Globus pallidus (tissue), 1 donor: ENCODE measurements around the gene GALNT2.

Source experiments
- DNase-seq: peaks from one replicate; pipeline ENCODE4 v3.0.0-alpha.2; 2015; ENCODE audit warnings: low spot score

Gene GALNT2

GRCh38 chr1:230301822-230302221, 234.8 kb downstream of the GALNT2 start:
- DNase-seq = no peak

- DNase-seq = no peak
Observed at GRCh38 chr1:230303069-230303468, 236.0 kb downstream of the GALNT2 start.

GRCh38 chr1:230303822-230304221, 236.8 kb downstream of the GALNT2 start:
- DNase-seq = no peak

- no peak for DNase-seq
Observed at GRCh38 chr1:230306169-230306568, 239.1 kb downstream of the GALNT2 start.

GRCh38 chr1:230307213-230307612, 240.2 kb downstream of the GALNT2 start:
- DNase-seq = no peak

GRCh38 chr1:230308039-230308438, 241.0 kb downstream of the GALNT2 start:
- no peak for DNase-seq

- no peak for DNase-seq
Observed at GRCh38 chr1:230308821-230309220, 241.8 kb downstream of the GALNT2 start.

- DNase-seq = no peak
Observed at GRCh38 chr1:230309646-230310177, 242.7 kb downstream of the GALNT2 start.

- peak; percentile 82 for DNase-seq
Observed at GRCh38 chr1:230310381-230311163, 243.5 kb downstream of the GALNT2 start.

- DNase-seq = no peak
Observed at GRCh38 chr1:230312676-230313075, 245.6 kb downstream of the GALNT2 start.

- DNase-seq = no peak
Observed at GRCh38 chr1:230313453-230314141, 246.6 kb downstream of the GALNT2 start.

- DNase-seq = no peak
Observed at GRCh38 chr1:230314142-230314470, 247.1 kb downstream of the GALNT2 start.

- no peak for DNase-seq
Observed at GRCh38 chr1:230315099-230315498, 248.1 kb downstream of the GALNT2 start.

GRCh38 chr1:230316864-230317745, 250.1 kb downstream of the GALNT2 start:
- no peak for DNase-seq

- DNase-seq = no peak
Observed at GRCh38 chr1:230317823-230318819, 251.1 kb downstream of the GALNT2 start.

GRCh38 chr1:230319014-230319747, 252.1 kb downstream of the GALNT2 start:
- DNase-seq = no peak

- DNase-seq = no peak
Observed at GRCh38 chr1:230320804-230321203, 253.8 kb downstream of the GALNT2 start.

GRCh38 chr1:230321341-230321740, 254.3 kb downstream of the GALNT2 start:
- no peak for DNase-seq

GRCh38 chr1:230321741-230322420, 254.8 kb downstream of the GALNT2 start:
- DNase-seq = no peak

GRCh38 chr1:230322421-230322756, 255.4 kb downstream of the GALNT2 start:
- no peak for DNase-seq
